ENCODE data around the gene CELA1.

Gene CELA1

GRCh38 chr12:51386351-51386750, 39.9 kb upstream of the CELA1 start:
- no peak overlapping the region for H2BK5ac ChIP-seq (ENCODE audit: low read length)
- WGBS (ENCODE audit: extremely low coverage, insufficient coverage, low lambda C conversion rate), result no CpG with 5 or more reads among the region's 4 CpGs
- no peaks in the 10 kb centered on the region for H3K27me3 ChIP-seq (ENCODE audit: insufficient read depth, low read length, poor library complexity)

DNA sequence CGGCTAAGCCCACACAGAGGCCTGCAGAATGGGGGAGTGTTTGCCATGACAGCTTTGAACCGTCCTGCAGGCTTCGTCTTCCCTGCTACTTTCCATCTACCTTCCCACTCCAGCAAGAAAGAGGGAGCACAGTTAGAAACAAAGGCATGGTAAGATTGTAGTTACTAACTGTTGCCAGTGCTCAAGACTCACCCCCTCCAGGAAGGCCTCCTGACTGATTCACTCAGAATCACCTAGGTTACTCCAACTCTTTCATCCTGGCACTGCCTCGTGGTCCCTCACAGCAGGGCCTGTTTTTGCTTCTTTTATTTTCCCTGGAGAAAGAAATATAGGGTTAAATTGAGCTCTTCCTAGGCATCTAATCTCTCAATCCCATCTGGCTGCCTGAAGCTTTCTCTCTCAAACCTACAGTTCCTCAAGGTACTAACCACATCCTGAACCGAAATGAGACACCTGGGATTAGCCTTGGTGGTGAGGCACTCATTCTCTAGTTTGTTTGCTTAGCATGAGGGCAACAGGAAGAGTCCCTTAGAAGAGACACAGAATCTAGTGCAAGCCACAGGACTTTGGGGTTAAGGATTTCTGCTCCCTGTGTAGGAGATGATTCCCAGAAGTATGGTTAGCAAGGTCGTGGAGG, 36.9 kb upstream of the CELA1 start:
- Histone ChIP-seq H3K27me3 (ENCODE audit: insufficient read depth, low read length, poor library complexity) (no peaks in the 10 kb centered on the region), H3K4me2 (ENCODE audit: low read length) (no peak overlapping the region), H3K4me1 (ENCODE audit: control insufficient read depth, low read depth, low read length) (peaks cover 16% of the 10 kb centered on the region), H3K4ac (ENCODE audit: low read depth, low read length) (no peak overlapping the region), H4K8ac (ENCODE audit: low read depth, low read length) (no peak overlapping the region), H3K79me2 (ENCODE audit: control insufficient read depth, insufficient read depth, low read length) (no peaks in the 10 kb centered on the region), H3K56ac (ENCODE audit: low read length) (no peak overlapping the region), H2BK5ac (ENCODE audit: low read length) (no peak overlapping the region), H2AK5ac (ENCODE audit: low read length) (no peak overlapping the region), H3K79me1 (ENCODE audit: low read length) (no peaks in the 10 kb centered on the region), H3K9ac (ENCODE audit: low read length) (no peak overlapping the region), H3K36me3 (ENCODE audit: control insufficient read depth, insufficient read depth, low read length) (no peaks in the 10 kb centered on the region), H2BK15ac (replicated peaks; ENCODE audit: low read depth) (no peak overlapping the region), H3K23ac (ENCODE audit: low read length) (no peak overlapping the region), H3K27ac (ENCODE audit: low read depth, low read length) (no peak overlapping the region), H3K4me3 (ENCODE audit: low read length) (no peak overlapping the region), H2BK120ac (ENCODE audit: low read depth, low read length) (no peak overlapping the region), H3K18ac (ENCODE audit: low read length) (no peak overlapping the region), H4K5ac (ENCODE audit: low read length) (no peak overlapping the region)
- peak; percentile 39 for DNase-seq
- no CpG with 5 or more reads among the region's 6 CpGs for WGBS (ENCODE audit: extremely low coverage, insufficient coverage, low lambda C conversion rate)

More at GRCh38 chr12:51386351-51386750, 39.9 kb upstream of the CELA1 start:
- Histone ChIP-seq H4K8ac (ENCODE audit: low read depth, low read length) (no peak overlapping the region), H2BK15ac (replicated peaks; ENCODE audit: low read depth) (no peak overlapping the region), H3K56ac (ENCODE audit: low read length) (no peak overlapping the region), H3K79me1 (ENCODE audit: low read length) (no peaks in the 10 kb centered on the region), H3K4me2 (ENCODE audit: low read length) (no peak overlapping the region), H2AK5ac (ENCODE audit: low read length) (peak overlapping the region; percentile 34), H2BK120ac (ENCODE audit: low read depth, low read length) (no peak overlapping the region), H3K9ac (ENCODE audit: low read length) (no peak overlapping the region), H3K4me3 (ENCODE audit: low read length) (no peak overlapping the region), H4K5ac (ENCODE audit: low read length) (no peak overlapping the region), H3K79me2 (ENCODE audit: control insufficient read depth, insufficient read depth, low read length) (no peaks in the 10 kb centered on the region), H3K27ac (ENCODE audit: low read depth, low read length) (no peak overlapping the region), H3K4ac (ENCODE audit: low read depth, low read length) (no peak overlapping the region), H3K36me3 (ENCODE audit: control insufficient read depth, insufficient read depth, low read length) (no peaks in the 10 kb centered on the region), H3K18ac (ENCODE audit: low read length) (no peak overlapping the region), H3K23ac (ENCODE audit: low read length) (no peak overlapping the region), H3K4me1 (ENCODE audit: control insufficient read depth, low read depth, low read length) (peaks cover 23% of the 10 kb centered on the region)
- DNase-seq, result no peak

DNA sequence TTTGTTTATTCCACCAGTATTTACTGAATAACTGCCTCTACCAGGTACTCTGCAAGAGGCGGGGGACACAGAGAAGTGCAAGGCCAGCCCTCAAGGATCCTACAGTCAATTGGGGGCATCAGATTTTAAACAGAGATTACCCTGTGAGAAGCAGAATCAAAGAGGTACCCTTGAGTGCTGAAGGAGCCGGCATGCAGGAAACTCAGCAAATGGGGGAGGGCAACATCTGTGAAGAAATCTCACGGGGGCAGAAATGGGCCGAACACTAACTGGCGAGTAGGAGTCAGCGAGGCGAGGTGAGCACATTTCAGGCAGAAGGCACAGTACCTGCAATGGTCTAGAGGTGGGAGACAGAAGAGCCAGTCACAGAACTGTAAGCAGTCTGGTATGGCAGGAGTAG, 35.7 kb upstream of the CELA1 start:
- H3K27ac ChIP-seq (ENCODE audit: low read depth, low read length), result no peak overlapping the region
- no peak overlapping the region for H2BK120ac ChIP-seq (ENCODE audit: low read depth, low read length)
- no peak overlapping the region for H3K4me2 ChIP-seq (ENCODE audit: low read length)
- H4K8ac ChIP-seq (ENCODE audit: low read depth, low read length), result no peak overlapping the region
- H2AK5ac ChIP-seq (ENCODE audit: low read length), result no peak overlapping the region
- no peaks in the 10 kb centered on the region for H3K79me1 ChIP-seq (ENCODE audit: low read length)
- H3K9ac ChIP-seq (ENCODE audit: low read length), result no peak overlapping the region
- no peaks in the 10 kb centered on the region for H3K27me3 ChIP-seq (ENCODE audit: insufficient read depth, low read length, poor library complexity)
- H3K56ac ChIP-seq (ENCODE audit: low read length), result no peak overlapping the region
- no peak overlapping the region for H3K23ac ChIP-seq (ENCODE audit: low read length)
- H2BK5ac ChIP-seq (ENCODE audit: low read length), result no peak overlapping the region
- H3K36me3 ChIP-seq (ENCODE audit: control insufficient read depth, insufficient read depth, low read length), result no peaks in the 10 kb centered on the region
- no peaks in the 10 kb centered on the region for H3K79me2 ChIP-seq (ENCODE audit: control insufficient read depth, insufficient read depth, low read length)
- H3K18ac ChIP-seq (ENCODE audit: low read length), result no peak overlapping the region
- peaks cover 6% of the 10 kb centered on the region for H3K4me1 ChIP-seq (ENCODE audit: control insufficient read depth, low read depth, low read length)
- H3K4me3 ChIP-seq (ENCODE audit: low read length), result no peak overlapping the region
- H3K4ac ChIP-seq (ENCODE audit: low read depth, low read length), result no peak overlapping the region
- no peak overlapping the region for H4K5ac ChIP-seq (ENCODE audit: low read length)
- no peak overlapping the region for H2BK15ac ChIP-seq (replicated peaks; ENCODE audit: low read depth)
- WGBS (ENCODE audit: extremely low coverage, insufficient coverage, low lambda C conversion rate), result no CpG with 5 or more reads among the region's 7 CpGs
- DNase-seq, result no peak

GRCh38 chr12:51381226-51382079, 35.0 kb upstream of the CELA1 start:
- no CpG with 5 or more reads among the region's 5 CpGs for WGBS (ENCODE audit: extremely low coverage, insufficient coverage, low lambda C conversion rate)
- Histone ChIP-seq H3K4me2 (ENCODE audit: low read length) (no peak overlapping the region), H3K9ac (ENCODE audit: low read length) (no peak overlapping the region), H3K79me2 (ENCODE audit: control insufficient read depth, insufficient read depth, low read length) (no peaks in the 10 kb centered on the region), H3K27me3 (ENCODE audit: insufficient read depth, low read length, poor library complexity) (no peaks in the 10 kb centered on the region), H2BK5ac (ENCODE audit: low read length) (no peak overlapping the region), H4K5ac (ENCODE audit: low read length) (no peak overlapping the region), H3K4me3 (ENCODE audit: low read length) (no peak overlapping the region), H3K79me1 (ENCODE audit: low read length) (no peaks in the 10 kb centered on the region), H2BK120ac (ENCODE audit: low read depth, low read length) (no peak overlapping the region), H2BK15ac (replicated peaks; ENCODE audit: low read depth) (no peak overlapping the region), H2AK5ac (ENCODE audit: low read length) (no peak overlapping the region), H3K4ac (ENCODE audit: low read depth, low read length) (no peak overlapping the region), H3K23ac (ENCODE audit: low read length) (no peak overlapping the region), H3K36me3 (ENCODE audit: control insufficient read depth, insufficient read depth, low read length) (no peaks in the 10 kb centered on the region), H4K8ac (ENCODE audit: low read depth, low read length) (no peak overlapping the region), H3K56ac (ENCODE audit: low read length) (no peak overlapping the region), H3K4me1 (ENCODE audit: control insufficient read depth, low read depth, low read length) (peaks cover 4% of the 10 kb centered on the region), H3K18ac (ENCODE audit: low read length) (no peak overlapping the region), H3K27ac (ENCODE audit: low read depth, low read length) (no peak overlapping the region)
- no peak for DNase-seq

DNA sequence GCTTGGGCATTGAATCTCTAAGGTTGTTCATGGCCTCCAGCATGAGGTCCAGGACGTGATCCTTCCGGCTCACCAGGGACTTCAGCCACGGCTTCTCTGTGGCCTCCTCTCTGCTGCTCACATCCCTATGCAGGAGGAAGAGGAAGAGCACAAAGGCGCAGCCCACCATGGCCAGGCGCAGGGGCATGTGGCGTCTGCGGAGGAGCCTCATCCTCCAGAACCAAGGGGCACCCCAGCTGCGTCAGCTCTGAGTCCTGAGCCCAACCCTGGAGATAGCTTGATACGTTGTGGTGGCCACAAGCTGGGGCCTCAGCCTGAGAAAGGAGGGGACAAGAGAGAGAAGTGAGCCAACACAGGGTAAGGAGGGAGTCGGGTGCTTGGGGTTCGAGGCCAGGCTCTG, 33.1 kb upstream of the CELA1 start:
- Histone ChIP-seq H4K8ac (ENCODE audit: low read depth, low read length) (no peak overlapping the region), H3K79me2 (ENCODE audit: control insufficient read depth, insufficient read depth, low read length) (no peaks in the 10 kb centered on the region), H2BK15ac (replicated peaks; ENCODE audit: low read depth) (no peak overlapping the region), H3K4me2 (ENCODE audit: low read length) (no peak overlapping the region), H3K36me3 (ENCODE audit: control insufficient read depth, insufficient read depth, low read length) (no peaks in the 10 kb centered on the region), H3K79me1 (ENCODE audit: low read length) (no peaks in the 10 kb centered on the region), H3K27ac (ENCODE audit: low read depth, low read length) (no peak overlapping the region), H3K9ac (ENCODE audit: low read length) (no peak overlapping the region), H3K4me1 (ENCODE audit: control insufficient read depth, low read depth, low read length) (no peaks in the 10 kb centered on the region), H2BK5ac (ENCODE audit: low read length) (no peak overlapping the region), H2BK120ac (ENCODE audit: low read depth, low read length) (no peak overlapping the region), H3K4me3 (ENCODE audit: low read length) (no peak overlapping the region), H3K23ac (ENCODE audit: low read length) (no peak overlapping the region), H4K5ac (ENCODE audit: low read length) (no peak overlapping the region), H3K4ac (ENCODE audit: low read depth, low read length) (no peak overlapping the region), H3K18ac (ENCODE audit: low read length) (no peak overlapping the region), H3K56ac (ENCODE audit: low read length) (no peak overlapping the region), H2AK5ac (ENCODE audit: low read length) (no peak overlapping the region), H3K27me3 (ENCODE audit: insufficient read depth, low read length, poor library complexity) (no peaks in the 10 kb centered on the region)
- no CpG with 5 or more reads among the region's 11 CpGs for WGBS (ENCODE audit: extremely low coverage, insufficient coverage, low lambda C conversion rate)
- DNase-seq, result no peak

Measured in mesendoderm (in vitro differentiated cells).